CD4-positive, alpha-beta T cell treated with Interleukin-4 for 4 hours (primary cell): ENCODE results near the gene PKD1L1.

Source experiments
- DNase-seq: peaks from one replicate; pipeline ENCODE4 v3.0.0-alpha.2; 2020

Gene PKD1L1

DNA sequence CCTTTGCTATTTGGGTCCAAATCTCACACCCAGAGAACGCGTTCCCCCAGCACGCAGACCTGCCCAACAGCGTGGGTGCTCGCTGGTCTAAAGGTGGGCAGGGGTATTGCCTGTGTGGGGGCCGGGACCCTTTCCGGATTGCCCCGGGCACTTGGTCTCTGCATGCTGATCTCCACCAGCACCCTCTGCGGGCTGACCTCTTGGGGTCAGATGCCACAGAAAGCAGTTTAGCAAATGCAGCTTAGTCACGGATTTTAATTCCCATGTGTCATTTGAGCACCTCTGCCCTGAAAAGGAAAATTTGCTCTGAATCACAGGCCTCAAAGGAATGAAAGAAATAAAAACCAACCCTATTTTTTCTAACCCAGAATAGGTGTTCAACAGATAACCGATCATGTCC is 46.7 kb downstream of the PKD1L1 start:
- no peak for DNase-seq

DNA sequence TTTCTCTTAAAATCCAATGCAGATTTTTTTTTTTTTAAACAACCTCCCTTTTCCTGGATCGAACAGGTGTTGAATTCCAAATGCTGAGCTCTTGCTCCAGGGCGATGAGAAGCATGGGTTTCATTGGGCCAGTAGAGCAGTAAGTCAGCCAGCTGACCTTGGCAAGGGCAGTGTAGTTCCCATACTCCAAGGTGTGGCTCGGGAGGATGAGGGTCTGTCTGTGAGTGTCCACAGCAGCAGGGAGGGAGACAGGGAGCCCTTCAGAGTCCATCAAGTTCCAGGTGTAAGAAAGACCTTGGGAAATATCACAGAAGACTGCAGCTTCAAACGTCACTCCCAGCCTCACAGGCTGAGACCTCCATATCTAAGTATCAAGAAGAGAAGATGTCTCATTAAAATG is 50.4 kb downstream of the PKD1L1 start:
- DNase-seq: no peak

DNA sequence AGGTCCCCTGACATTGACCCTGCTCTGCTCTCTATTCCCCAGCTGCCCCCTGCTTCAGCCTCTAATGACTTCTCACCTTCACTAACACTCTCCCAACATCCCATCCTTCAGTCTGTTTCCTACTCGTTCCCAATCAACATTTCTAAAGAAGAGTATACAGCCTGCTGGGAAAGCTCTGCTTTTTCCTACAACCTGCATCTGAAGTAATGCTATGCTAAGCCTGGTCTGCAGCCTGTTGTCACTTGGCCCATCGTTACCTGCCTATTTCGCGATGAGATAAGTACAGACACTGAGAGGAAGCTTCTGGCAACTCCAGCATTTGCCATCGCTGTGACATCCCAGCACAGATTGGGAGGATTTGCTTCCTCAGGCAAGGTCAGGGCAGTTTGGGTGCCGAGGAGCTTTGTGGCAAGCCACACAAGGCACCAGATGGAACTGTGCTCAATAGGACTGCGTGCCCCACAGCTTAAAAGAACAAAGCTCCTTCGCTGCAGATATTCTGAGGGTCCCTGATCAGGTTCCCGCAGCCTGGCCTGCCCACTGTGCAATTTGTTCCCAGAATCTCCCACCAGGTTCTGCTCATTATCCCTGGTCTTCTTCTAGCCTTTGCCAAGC is 51.4 kb downstream of the PKD1L1 start:
- DNase-seq: no peak

DNA sequence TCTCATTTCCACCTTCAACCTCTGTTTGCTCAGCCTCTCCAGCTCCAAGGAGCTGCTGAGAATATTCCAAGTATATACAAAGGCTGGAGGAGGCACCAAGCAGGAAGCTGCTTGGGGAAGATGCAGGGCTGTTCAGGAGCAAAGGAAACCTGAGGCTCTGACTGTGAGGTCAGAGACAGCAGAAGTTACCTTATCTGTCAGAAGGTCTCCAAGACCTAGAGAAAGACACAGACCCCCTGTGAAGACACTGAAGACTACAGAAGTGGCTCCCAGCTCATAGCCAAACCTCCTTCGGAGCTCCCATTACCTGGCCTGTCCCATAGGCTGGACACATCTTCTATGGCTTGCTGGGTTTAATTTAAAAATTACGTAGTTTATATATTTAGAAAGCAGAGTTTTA is 53.2 kb downstream of the PKD1L1 start:
- DNase-seq: no peak

DNA sequence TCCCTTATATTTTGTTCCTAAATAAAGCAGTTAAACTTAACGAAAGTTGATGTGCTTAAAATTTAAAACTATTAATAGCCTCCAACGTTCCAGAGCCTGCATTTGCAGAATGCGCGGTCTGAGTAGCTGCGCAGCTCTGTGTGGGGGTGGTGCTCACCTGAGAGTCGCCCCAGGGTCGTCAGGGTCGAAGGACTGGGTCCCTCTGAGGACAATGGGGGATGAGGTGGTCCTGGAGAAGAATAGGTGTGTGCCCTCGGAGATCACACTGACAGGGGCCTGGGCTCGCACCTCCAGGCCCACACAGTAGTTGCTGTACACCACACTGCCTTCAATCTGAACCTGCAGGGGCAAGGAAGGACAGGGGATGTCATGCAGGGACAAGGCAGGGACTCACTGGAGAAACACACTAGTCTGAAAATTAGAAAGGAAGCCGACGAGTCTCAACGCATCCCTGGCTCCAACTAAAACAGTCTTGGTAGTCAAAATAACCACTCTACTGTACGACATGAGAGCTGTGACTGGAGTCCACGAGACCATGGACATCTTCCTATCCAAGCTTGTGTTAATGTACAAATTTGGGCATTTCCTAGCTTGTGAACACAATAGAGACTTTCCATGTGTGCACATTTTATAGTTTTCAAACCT is 54.4 kb downstream of the PKD1L1 start:
- no peak for DNase-seq

DNA sequence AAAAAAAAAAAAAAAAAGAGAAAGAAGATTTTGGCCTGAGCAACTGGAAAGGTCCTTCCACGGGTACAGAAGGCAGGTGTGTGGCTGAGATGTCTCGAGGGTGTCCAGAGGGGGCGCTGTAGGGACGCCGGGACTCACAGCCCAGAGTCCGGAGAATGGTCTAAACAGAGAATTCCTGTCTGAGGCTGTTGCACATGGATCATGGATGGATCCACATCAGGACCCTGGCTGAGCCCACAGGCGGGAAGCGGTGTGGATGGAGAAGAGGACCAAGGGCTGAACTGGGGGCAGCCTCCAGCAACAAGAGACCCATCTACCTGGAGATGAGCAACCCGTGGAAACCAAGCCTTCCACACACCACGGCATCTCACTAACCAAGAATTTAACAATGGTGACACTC is 55.0 kb downstream of the PKD1L1 start:
- no peak for DNase-seq

DNA sequence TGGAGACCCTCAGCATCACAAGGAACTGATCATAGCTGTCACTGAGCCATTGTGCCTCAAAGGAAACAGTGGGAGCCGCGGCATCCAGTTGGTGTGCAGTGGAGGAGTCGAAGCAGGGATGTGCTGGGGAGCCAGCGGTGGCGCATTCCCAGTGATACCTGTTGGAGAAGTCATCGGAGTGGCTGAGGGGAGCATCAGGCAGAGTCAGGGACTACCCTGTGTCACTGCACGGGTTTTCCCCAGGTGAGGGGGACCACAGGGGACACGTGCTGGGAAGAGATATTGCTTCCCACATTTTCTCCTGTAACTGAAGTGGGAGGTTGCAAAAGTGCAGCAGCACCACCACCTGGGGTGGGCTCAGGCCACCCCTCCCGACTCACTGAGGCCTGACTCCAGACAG is 57.7 kb downstream of the PKD1L1 start:
- DNase-seq: no peak

DNA sequence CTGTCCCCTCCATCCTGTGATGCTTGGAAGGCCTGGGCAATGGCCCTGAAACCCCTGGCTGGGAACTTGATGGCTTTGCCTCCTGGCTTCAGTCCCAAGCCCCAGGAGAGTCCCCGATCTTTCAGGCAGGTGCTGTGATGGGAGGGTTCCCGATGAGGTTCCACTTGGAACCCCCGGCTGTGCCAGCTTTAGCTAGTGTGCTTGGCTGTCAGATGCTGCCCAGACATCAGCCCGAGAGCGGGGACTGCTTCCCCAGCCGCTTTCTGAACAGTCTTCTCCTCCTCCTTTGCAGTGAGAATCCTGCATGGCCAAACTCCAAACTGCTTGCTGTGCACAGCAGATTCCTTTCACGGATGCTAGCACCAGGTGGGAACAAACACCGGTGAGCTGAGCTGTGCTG is 58.1 kb downstream of the PKD1L1 start:
- DNase-seq: no peak

DNA sequence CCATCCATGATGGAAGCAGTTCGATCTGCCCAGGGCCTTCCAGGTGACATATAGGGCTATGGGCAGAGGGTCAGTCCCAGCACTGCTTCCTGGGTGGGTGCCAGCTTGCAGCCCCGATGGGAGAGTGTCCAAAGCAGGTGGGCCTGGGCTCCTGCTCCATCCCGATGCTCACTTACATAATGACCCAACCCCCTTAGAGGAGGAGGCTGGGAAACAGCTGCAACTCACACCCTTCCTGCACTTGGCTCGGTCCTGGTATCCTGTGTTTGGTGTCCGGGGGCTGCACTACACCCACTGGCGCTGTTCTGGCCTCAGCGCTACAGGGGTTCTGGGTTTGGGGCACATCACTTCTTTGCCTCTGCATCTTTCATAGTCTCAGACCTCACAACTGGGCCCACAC is 58.5 kb downstream of the PKD1L1 start:
- DNase-seq: no peak

DNA sequence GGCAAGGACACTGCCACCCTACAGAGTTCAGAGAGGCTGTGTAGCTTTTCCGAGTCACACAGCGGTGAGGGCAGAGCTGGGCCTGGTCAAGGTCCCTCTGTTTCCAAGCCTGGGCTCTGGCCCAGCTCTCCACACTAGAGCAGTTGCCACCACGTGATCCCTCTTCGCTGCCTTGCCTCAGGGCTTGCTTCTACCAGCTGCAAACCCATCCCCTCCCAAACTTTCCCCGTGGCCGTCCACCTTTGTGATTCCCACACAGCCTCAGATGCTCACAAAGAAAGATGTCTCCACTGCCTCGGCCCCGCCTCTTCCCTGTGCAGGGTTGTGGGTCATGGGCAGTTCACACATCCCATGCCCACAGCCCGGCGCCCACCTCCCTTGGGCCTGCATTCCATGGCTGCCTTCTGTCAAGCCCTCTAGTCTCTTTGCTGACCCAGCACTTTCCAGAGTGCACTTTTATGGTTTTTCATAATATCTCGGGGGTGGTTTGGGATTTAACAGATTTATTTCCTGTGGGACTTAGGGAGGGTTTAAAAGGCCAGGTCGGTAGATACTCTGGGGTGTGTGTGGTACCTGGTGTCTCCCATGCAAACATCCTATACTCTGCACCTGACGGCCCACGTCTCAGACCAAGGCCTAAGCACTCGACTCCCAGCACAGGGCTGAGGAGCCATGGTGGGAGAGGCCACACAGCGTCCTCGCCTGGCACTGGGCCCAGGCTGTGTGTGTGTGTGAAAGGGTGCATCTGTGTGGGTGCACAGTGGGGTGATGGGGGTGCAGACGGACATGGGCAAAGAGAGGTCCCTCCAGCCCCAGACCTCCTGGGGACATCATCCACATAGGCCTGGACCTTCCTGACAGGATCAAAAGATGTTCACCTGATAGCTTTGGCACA is 59.6 kb downstream of the PKD1L1 start:
- DNase-seq: no peak

DNA sequence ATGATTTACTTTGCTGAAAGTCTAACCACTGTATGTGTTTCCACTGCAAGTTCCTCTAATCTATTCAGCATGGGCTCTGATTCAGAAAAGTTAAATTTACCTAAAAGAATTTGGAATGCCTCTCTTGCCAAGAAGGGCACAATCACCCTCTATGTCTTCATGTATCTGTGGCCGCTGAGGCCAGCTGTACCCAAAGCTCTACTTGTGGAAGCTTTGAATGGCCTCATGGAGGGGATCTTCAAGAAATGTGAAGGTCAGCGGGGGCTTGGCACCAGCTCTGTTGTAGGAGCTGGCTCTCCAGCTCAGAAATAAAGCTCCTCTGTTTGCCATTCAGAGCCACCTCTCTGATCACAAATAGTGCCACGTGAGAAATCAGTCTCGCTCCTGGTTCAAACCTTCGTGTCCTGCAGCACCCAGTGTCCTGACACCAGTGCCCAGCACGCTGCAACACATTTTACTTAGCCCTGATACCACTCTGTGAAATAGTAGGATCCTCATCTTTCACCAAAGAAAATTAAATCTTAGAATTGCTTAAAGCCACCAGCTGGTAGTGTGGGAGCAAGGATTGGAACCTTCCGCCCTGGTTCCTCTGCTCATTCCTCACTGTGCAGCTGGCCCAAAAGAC is 61.1 kb downstream of the PKD1L1 start:
- no peak for DNase-seq

DNA sequence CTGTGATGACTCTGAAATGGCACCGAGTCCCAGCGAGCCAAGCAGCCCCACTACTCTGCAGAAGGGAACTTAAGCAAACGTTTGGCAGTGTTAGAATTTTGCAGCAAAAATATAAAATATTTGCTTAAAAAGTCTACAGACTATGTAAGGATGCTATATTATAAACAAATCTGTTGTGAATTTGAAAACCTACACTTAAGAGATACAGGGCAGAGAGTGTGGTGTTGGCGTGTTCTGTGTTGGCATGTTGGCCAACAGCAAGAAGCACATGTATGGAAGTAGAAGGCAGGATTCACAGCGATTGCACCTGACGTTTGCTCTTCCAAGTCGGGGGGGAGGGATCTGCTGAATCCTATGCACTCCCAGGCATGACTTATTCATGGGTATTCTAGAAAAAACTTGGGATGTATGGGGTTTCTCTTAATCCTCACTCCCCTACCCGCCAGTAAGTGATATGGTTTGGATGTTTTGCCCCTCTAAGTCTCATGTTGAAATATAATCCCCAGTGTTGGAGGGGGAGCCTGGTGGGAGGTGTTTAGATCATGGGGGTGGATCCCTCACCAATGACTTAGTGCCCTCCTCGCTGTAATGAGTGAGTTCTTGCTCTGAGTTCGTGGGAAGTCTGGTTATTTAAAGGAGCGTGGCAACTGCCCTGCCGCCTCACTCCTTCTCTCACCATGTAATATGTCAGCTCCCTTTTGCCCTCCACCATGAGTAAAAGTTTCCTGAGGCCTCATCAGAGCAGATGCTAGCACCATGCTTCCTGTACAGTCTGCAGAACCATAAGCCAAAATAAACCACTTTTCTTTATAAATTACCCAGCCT is 62.1 kb downstream of the PKD1L1 start:
- DNase-seq: no peak

DNA sequence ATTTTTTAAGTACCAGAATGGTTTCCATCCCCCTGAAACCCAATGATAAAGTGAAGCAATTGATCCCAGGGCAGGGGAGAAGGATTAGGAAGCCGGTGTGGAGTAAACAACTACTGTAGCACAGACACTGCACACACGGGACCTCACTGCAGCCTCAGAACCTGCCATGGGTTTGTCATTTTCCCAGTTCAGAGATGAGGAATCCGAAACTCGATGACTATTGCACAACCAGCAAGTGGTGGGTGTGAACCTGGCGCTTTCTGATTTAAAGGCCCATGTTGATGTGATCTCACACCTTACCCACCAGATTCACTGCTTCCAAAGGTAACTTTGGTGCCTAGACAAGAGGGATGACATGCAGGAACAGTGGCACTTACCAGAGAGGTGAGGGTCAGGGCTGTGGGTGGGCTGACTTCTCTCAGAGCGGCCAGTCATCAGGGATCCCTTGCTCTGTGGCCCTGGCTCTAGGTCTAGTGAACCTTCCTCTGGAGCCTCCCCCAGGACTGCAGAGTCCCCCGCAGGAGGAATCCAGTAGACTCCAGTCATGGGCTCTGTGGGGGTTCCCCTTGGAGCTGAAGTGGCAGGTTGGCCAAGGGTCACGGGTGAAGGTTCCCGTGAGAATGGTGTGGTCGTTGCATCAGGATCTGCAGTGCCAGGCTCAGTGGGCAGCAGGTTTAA is 62.8 kb downstream of the PKD1L1 start:
- DNase-seq: no peak

DNA sequence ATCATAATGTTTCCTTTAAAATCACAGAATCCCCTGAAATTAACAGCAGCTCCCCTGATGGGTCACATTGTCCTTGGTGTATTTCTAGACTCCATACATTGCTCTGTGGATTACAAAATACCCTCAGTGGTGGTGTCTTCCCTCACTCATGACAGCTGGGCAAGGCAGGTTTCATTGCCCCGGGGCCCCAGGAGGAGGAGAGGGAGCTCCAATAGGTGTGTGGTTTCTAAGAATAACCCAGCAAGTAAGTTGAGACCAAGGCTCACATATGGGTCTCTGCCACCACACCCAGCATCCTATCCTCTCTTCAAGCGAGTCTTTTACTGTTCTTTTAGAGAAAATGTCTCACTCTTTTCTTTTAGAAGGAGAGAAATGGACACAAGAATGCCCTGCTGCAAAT is 63.6 kb downstream of the PKD1L1 start:
- no peak for DNase-seq

DNA sequence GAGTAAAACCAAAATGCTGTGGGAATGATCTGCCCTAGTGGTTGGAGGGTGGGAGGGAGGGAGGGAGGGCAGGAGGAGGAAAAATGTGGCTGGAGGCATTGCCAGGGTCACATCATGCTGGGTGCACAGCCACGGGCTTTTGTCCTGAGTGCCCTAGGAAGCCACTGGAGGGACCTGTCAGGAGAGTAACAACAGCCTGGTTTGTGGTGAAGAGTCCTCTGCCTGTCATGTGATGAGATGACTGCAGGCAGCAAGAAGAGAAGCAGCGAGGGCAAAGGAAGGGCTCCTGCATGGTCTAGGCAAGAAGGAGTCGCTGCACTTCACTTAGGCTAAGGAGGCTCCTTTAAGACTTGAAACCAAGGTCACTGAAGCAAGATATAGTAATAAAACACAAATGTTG is 65.6 kb downstream of the PKD1L1 start:
- no peak for DNase-seq

DNA sequence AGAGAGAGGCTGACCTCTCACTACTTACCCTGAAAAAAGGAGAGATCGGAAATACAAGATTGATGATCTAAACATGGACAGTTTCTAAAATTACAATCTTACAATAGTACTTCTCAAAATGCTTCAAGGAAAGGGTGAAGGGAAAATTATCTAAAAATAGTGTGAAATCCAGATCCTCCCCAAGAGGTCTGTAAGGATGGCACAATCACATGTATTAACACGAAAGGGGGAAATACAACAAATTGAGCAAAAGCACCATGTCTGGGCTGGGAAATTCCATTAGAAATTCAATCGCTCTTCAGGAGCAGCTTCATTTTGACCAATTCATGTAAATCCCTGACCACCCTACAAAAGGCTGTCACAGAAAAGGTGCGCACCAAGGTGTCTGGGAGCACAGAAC is 67.0 kb downstream of the PKD1L1 start:
- DNase-seq: no peak

DNA sequence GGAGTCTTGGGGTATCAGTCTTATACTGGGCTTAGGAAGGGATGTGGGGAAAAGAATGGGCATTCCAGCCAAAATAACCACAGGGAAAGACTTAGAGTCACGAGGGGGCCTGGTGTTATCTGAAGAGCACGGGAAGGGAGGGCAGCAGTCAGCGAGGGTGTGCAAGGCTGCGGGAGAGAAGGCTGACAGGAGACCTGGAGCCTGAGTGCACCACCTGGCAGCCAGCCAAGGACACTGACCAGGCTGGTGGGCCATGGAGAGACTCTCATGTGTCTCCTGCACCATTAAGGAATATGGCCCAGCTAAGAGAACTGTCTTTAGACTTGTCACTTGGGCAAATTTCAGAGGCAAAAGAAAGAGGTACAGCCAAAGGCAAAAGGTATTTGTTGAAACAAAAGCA is 69.6 kb downstream of the PKD1L1 start:
- no peak for DNase-seq

DNA sequence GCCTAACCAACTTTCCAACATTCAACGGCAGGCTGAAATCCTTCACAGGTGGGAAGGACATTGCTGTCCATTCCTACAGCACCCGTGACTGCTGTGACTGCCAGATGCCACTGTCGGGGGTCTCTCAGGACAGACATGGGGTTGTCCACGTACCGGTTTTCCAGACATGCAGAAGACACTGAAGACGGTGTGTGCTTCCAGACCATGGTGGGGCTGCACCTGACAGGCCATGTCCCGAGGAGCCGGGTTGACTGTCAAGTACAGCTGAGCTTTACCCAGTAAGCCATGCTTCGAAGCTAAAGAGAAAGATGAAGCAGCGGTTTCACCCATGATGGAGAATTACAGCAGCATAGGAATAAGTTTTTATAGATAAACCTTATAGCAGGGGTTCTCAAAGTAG is 70.9 kb downstream of the PKD1L1 start:
- no peak for DNase-seq

DNA sequence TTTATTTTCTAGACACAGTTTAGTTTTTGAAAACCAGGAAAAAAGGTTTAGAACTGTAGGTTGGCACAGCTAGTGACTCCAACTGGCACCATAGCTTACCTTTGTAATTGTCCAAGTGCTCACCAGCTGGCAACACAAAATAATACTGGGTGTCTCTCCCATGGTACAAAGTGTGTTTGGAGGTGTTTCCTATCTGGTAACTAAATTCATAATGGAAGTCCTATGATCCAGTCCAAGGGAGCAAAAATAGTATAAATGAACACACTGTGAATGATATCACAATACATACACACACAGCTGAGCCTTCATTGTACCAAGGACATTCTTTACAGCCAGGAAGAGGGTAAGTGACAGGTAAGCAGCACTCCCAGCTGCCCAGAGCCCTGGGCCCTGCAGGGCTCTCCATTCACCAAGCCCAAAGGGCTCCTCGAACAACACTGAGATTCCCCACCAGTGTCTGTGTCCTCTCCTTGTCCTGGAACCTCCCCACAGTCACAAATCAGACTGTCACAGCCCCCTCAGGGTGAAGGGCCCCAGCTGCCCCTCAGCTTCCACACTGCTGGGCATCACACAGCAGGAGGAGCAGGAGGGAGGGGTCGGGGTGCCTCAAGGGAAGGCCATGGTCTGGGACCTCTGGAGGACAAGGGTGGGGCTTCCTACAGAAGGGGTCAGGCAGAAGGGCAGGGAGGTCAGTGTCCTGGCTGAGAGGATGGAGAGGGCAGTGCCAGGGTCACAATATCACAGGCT is 72.1 kb downstream of the PKD1L1 start:
- DNase-seq: no peak

DNA sequence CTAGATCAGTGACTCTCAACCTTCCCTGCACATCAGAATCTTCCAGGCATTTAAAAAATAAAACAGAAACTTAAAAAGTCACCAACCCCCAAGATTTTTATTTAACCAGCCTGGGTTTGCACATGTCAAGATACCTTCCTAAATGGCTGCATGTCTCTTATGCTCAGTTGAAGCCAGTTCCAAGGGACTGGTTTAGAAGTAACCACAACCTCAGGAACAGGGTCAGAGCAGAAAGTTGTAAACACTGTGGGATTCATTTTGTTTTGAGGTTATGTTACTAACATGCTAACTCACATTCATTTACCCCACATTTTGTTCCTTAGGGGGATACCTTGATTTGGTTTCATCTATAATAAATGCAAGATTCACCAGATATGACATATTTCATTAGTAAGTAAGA is 72.9 kb downstream of the PKD1L1 start:
- no peak for DNase-seq

DNA sequence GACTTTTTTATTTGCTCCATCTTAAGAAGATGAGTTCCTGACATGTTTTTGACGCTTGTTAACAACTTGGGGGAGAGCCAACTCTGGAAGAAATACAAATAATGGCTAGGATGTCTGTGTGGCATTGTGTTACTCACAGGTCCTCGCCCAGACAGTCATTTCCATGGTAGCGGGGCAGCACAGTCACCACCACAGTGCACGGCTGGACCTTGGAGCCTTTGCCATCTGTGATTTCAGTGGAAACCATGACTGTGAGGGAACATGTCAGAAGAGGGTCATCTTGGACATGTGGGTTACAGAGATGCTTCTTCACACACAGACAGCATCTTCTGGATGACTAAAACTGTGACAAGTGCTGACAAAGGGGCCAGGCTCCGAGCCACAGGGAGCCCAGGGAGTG is 74.5 kb downstream of the PKD1L1 start:
- DNase-seq: no peak

DNA sequence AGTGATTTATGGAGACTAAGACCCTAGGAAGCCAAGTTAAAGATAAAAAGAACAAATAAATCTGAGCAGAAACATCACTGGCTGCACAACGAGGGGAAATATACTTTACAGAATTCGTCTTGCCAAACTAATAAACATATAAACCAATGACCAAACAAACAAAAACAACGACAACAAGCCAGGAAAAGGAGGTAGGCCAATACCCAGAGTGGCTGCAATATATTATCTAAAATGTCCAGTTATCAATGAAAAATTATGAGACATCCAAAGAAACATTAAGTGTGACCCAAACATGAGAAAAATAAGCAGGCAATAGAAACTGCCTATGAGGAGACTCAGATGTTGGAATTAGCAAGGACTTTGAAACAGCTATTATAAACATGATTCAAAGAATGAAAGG is 81.0 kb downstream of the PKD1L1 start:
- no peak for DNase-seq
